Stimulated activated CD8-positive, alpha-beta memory T cell treated with anti-CD3 and anti-CD28 coated beads, Interleukin-12 subunit alpha, Interleukin-12 subunit beta, amount 100 ng/mL, for 24 hours (primary cell): ENCODE measurements around the gene COL20A1.
"Not testable (repeated sequence)": the region's sequence is repeated elsewhere in the genome, so short reads cannot be mapped to it uniquely, and the experiment has no call there.

Experiments used
- DNase-seq: peaks from one replicate; pipeline ENCODE4 v3.0.0-alpha.2; 2020; ENCODE audit errors: extremely low read depth

COL20A1 gene

GRCh38 chr20:63290677-63291472 is 2.1 kb upstream of the COL20A1 start:
- DNase-seq, result peak; percentile 20

- no peak for DNase-seq
Measured at GRCh38 chr20:63291811-63292210, 1.2 kb upstream of the COL20A1 start.

GRCh38 chr20:63292292-63292701 is 689 bp upstream of the COL20A1 start:
- DNase-seq, result no peak

DNA sequence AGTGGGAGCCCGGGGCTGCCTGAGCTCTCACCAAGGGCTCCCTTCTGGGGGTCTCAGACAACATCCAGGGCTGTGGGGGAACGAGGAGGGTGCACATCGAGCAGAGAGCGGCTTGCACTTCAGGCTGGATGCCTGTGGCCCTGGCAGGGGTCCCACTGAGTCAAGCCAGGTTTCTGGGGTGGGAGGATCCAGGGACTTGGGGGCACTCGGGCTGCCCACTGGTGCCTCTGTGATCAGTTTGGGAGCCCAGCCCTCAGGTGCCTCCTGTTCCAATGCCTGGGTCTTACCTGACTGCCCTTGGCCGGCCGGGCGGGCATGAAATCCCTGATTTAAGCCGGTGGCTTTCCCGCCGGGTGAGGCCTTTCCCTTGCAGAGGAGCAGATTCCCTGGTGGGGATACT is 470 bp downstream of the COL20A1 start:
- no peak for DNase-seq

GRCh38 chr20:63293871-63294535 is 1.0 kb downstream of the COL20A1 start:
- DNase-seq, result no peak

DNA sequence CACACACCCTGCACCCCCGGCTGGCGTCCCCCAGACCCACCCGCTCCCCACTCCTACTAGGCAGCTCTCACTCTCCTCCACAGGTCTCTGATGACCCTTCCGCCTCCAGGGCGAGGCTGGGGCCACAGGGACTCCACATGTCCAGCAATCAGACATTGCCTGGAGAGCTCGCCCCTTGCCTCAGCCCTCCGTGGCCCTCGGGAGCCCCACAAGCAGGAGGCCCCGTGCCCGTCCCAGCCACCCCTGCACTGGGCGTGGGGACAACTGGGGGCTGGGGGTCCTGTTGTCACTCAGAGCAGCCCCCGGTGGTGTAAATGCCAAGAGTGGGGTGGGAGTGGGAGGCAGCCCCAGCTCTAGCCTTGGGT is 1.5 kb downstream of the COL20A1 start:
- no peak for DNase-seq

DNA sequence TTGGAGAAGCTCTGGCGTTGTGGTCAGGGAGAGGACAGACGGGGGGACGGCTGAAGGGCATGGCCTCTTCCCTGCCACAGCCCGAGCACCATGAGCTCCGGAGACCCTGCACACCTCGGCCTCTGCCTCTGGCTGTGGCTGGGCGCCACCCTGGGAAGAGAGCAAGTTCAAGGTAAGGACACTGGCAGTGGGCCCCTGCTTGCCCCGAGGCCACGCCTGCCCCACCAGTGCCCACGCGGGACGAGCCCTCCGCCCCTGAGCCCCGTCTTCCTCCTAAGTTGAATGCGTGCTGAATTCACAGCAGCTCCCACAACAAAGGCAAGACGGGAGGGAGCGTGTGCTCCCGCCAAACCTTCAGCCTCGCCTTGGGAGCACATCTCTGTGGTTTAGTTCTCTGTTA is 2.0 kb downstream of the COL20A1 start:
- DNase-seq, result no peak

DNA sequence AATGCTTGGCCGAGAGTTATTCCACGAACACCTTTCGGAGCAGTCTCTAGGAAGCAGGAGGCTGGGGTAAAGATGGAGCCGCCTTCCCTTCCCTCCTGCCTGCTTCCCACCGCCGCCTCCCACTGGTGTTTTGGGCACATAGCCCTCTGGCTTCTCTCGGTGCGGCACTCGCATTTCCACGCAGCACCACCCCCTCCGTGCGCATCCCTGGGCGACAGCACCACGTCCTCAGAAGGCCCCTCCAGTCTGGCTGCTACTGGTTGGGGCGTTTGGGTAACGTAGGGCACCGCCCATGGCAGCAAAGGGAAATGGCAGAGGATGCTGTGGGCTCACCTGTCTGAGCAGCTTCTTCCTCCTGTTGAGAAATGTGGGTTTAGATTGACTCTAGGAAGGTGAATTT is 2.4 kb downstream of the COL20A1 start:
- DNase-seq, result no peak

DNA sequence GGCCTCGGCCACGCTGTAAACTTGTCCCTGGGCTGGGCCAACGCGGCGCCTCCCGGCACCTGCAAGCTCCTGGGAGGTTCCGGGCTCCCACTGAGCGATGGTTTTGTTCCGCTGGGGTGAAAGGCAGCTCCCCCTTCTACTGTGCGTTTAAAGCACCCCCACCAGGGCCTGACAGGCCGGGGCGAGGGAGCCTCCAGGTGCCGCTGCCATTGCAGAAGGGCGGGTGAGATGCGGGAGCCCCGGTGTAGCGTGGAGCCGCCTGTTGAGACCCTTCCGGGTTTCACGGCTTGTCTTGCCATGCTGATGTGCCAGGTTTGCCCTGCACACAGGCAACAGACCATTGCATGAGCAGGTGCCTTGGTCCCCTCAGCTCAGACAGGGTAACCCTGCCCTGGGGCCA is 2.9 kb downstream of the COL20A1 start:
- DNase-seq, result no peak

DNA sequence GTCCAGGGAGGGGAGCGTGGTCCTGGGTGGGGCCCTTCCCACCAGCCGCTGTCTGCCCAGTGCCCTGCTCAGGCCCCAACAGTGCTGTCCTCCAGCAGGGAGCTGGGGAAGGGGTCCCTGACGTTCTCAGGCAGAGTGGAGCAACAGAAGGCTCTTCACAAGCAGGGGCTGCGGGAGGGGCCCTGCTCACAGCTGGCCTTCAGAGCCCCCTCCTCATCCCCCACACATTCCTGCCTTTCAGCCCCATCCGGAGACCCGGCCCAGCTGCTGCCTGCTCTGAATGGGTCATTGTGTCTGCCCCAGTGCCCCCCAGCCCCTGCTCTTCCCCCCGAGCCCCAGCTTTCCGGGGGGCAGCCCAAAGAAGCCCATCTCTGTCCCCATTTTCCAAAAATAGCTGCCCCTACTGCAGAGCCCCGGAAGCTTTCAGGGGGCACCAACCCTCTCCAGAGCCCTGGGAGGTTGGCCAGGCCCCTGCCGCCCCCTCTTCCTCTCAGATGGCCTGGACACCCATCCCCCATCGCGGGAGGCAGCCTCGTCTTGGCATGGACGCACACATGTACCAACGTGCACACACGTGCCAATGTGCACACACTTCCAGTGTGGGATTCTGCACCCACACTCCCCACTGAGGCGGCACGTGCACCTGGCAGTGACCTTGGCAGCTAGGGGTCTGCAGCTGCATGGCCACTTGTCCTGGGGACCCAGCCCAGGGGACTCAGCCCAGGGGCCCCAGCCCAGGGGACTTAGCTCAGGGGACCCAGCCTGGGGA is 3.7 kb downstream of the COL20A1 start:
- DNase-seq, result no peak

- no peak for DNase-seq
Measured at GRCh38 chr20:63297371-63297781, 4.4 kb downstream of the COL20A1 start.

DNA sequence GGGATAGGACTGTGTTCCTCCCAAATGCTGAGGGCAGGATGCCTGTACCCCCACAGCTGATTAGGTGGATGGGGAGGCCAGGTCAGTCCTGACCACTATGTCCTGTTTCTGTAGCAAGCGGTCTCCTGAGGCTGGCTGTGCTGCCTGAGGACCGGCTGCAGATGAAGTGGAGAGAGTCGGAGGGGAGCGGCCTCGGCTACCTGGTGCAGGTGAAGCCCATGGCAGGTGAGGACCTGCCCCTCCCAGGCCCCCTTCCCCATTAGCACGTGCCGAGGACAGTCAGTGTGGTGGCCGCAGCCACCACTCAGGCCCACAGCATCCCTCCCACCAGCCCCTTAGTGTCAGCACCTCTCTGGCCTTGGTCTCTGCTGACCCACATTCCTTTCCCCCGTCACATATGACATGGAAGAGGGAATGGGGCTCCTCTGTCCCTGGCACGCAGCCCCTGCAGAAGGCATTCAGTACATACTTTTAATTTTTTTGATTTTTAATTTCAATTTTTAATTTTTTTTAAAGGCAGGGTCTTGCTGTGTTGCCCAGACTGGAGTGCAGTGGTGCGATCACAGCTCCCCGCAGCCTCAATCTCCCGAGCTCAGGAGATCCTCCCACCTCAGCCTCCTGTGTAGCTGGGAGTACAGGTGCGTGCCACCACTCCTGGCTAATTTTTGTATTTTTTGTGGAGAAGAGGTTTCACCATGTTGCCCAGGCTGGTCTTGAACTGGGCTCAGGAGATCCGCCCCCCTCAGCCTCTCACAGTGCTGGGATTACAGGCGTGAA is 5.0 kb downstream of the COL20A1 start:
- no peak for DNase-seq

GRCh38 chr20:63298731-63299312 is 5.8 kb downstream of the COL20A1 start:
- DNase-seq, result no peak

GRCh38 chr20:63301671-63302070 is 8.7 kb downstream of the COL20A1 start:
- DNase-seq, result no peak

GRCh38 chr20:63303095-63303666 is 10.2 kb downstream of the COL20A1 start:
- DNase-seq, result no peak

GRCh38 chr20:63305393-63305792 is 12.4 kb downstream of the COL20A1 start:
- no peak for DNase-seq

GRCh38 chr20:63305933-63306672 is 13.1 kb downstream of the COL20A1 start:
- not testable (repeated sequence) for DNase-seq

- no peak for DNase-seq
Measured at GRCh38 chr20:63306673-63307537, 13.9 kb downstream of the COL20A1 start.

- no peak for DNase-seq
Measured at GRCh38 chr20:63307538-63308217, 14.7 kb downstream of the COL20A1 start.
